Left forelimb (tissue), 1 donor: ENCODE data around the gene AFG1L.
A peak's percentile ranks its signal among the peaks of the same experiment; 100 is the strongest.
"Not testable (repeated sequence)": the region's sequence is repeated elsewhere in the genome, so short reads cannot be mapped to it uniquely, and the experiment has no call there.

Source experiments
- DNase-seq: peaks from one replicate; pipeline ENCODE4 v3.0.0-alpha.2; 2018; ENCODE audit warnings: low spot score

Gene AFG1L

GRCh38 chr6:108294727-108295625 lies at the start of gene AFG1L:
Gene AFG1L, plus strand, starts transcription at chr6:108295054. Its CDS starts 26 bp downstream, at chr6:108295080.
- peak; percentile 96 for DNase-seq

GRCh38 chr6:108245095-108245494 lies 49.8 kb upstream of the AFG1L start:
- DNase-seq: not testable (repeated sequence)

GRCh38 chr6:108247965-108248536 lies 46.8 kb upstream of the AFG1L start:
- DNase-seq: no peak

GRCh38 chr6:108250240-108250866 lies 44.5 kb upstream of the AFG1L start:
- no peak for DNase-seq

- DNase-seq: no peak
These were observed 43.6 kb upstream of the AFG1L start for GRCh38 chr6:108251252-108251651.

GRCh38 chr6:108252055-108252454 lies 42.8 kb upstream of the AFG1L start:
- DNase-seq: no peak

GRCh38 chr6:108253241-108253640 lies 41.6 kb upstream of the AFG1L start:
- DNase-seq: no peak

- DNase-seq: no peak
These were observed 40.1 kb upstream of the AFG1L start for GRCh38 chr6:108254433-108255410.

- DNase-seq: no peak
These were observed 34.6 kb upstream of the AFG1L start for GRCh38 chr6:108260126-108260808.

- DNase-seq: peak; percentile 95
These were observed 33.9 kb upstream of the AFG1L start, which contains the start of gene SNX3 for GRCh38 chr6:108260809-108261569. Gene SNX3, minus strand, starts transcription at chr6:108261040. Its CDS starts 119 bp downstream, at chr6:108260921.

GRCh38 chr6:108263371-108263770 lies 31.5 kb upstream of the AFG1L start:
- no peak for DNase-seq

GRCh38 chr6:108268845-108269244 lies 26.0 kb upstream of the AFG1L start:
- DNase-seq: no peak

- not testable (repeated sequence) for DNase-seq
These were observed 24.9 kb upstream of the AFG1L start for GRCh38 chr6:108269955-108270354.

GRCh38 chr6:108274546-108274945 lies 20.3 kb upstream of the AFG1L start:
- no peak for DNase-seq

GRCh38 chr6:108275976-108276375 lies 18.9 kb upstream of the AFG1L start:
- DNase-seq: no peak

- no peak for DNase-seq
These were observed 17.6 kb upstream of the AFG1L start for GRCh38 chr6:108277295-108277694.

GRCh38 chr6:108277831-108278230 lies 17.0 kb upstream of the AFG1L start:
- DNase-seq: no peak

GRCh38 chr6:108285381-108285780 lies 9.5 kb upstream of the AFG1L start:
- DNase-seq: no peak

GRCh38 chr6:108286366-108286765 lies 8.5 kb upstream of the AFG1L start:
- DNase-seq: no peak

GRCh38 chr6:108287373-108287772 lies 7.5 kb upstream of the AFG1L start:
- no peak for DNase-seq
